Measurements from ENCODE around the gene ZFHX2.
A peak's percentile ranks its signal among the peaks of the same experiment; 100 is the strongest.
"Not testable (repeated sequence)": the region's sequence is repeated elsewhere in the genome, so short reads cannot be mapped to it uniquely, and the experiment has no call there.

ZFHX2 gene

DNA sequence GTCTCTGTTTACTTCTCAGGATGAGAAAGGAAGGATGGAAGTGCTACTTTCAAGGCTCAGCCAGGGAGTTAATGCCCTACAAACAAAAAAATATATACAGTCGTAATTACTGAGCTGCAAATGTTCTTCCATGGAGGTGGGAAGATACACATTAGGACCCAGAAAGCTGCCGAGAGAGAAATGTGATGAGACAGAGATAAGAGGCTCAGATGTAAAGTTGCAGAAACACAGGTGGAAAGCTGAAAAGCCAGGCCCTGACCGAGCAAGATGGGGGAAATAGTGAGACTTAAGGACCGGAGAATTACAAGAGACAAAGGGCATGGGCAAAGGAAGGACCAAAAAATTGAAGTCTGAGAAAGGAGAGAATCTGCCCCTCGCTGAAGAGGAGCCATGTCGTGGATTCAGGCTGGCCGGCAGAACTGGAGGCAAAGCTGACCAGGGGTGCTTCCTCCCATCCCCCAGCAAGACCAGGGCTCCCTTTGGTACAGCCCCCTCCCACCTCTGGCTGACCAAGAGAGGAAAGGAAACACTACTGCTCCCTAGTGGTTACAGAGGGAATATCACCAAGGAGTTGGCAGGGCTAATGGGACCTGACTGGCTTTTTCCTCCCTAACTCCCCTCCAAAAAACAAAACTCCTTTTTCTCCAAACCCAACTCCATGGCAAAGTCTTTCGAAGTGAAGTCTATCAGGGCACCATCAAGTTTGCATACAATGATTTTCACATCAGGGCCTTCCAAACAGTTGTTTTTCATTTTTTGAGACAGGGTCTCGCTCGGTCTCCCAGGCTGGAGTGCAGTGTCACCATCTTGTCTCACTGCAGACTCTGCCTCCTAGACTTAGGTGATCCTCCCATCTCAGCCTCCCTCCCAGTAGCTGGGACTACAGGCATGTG lies 12.1 kb downstream of the ZFHX2 start:
- peak; percentile 56 to 86 for DNase-seq

DNA sequence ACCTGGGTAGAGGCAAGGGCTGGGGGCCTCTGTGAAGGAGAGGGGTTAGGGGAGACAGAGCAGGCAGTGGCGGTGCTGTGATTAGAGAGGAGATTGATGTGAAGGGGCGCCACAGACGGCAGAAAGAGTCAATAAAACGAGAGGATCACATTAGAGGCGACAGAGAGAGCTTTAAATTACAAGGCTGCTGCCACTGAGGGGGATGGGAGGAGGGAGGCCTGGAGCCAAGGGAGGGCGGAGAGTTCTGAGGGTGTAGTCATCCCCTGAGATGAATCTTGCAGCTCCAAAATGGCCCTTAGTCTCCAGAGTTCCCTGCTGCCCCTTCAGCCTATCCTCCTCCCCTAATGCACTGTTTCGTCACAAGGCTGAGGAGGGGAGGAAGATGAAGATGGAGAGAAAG lies 12.8 kb downstream of the ZFHX2 start:
- DNase-seq: peak; percentile 57 to 84

- DNase-seq: peak; percentile 75 to 87
These were observed 13.4 kb downstream of the ZFHX2 start for GRCh38 chr14:23538050-23538718.

- DNase-seq: peak; percentile 92 to 95
These were observed 14.1 kb downstream of the ZFHX2 start for GRCh38 chr14:23537351-23538049.

GRCh38 chr14:23536906-23537305 lies 14.7 kb downstream of the ZFHX2 start:
- DNase-seq: not testable (repeated sequence)

- no peak for DNase-seq
These were observed 15.1 kb downstream of the ZFHX2 start for GRCh38 chr14:23536494-23536893.

DNA sequence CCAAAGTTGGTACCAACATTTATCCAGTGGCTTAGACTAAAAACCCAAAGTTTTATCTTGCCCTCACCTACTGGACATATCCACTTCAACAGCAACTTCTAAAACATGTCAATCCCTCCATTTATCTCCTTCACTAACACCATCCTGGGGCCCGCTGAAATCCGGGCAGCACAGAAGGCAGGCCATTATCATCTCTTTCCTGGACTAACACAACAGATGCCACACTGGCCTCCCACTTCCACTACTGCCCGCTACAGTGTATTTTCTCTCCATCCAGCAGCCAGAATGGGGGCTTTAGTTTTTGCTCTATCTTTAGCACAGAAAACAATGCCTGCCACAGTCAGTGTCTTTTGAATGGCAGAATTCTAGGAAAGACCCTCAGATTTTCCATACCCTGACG lies 15.6 kb downstream of the ZFHX2 start:
- no peak for DNase-seq

DNA sequence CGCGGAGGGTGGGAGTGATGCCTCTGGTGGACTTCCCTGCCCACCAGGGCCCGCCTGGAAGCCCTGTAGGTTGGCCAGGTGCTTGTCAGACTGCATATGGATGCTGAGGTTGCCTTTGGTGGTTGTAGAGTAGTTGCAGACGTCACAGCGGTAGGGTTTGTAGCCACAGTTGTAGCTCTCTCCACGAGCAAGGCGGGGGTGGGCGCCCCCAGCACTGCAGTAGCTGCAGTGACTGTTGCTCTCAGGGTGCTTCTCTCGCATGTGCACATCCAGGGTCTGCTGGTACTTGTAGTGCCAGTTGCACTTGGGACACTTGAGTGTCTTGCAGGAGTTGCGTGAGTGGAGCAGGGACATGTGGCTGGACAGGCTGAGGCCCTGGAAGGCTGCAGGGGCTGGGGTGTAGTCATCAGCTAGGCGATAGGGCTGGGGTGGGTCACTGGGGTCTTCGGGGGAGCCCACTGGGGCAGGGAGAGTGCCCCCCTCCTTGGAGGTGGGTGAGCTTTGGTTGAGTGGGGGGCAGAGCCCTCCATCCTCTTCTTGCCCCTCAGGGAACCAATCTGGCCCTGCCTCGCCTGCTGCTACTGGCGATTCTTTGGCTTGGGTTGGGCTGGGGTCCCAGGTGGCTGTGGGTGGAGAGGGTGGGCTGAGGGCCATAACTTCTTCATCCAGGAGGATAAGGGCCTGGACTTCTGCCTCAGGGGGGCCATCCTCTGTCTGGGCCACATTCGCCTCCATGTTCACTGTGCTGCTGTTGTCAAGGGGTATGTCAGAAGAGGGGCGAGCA lies 17.7 kb downstream of the ZFHX2 start:
- DNase-seq: no peak

DNA sequence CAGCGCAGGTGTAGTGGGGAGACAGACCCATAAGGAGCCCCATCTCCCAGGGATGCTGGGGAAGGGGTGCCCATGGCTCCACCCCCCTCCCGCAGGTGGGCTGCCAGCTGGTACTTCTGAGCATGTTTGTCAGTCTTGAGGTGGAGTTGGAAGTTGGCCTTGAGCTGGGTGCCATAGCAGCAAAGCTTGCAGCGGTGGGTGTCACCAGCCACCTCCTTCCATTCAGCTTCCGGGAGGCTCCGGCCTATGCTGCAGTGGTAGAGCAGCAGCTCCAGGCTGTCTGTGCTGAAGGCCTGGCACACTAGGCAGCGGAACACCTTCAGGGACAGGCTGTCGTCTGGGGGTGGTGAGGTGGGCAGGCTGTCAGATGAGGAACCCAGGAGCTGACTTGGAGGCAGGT lies 18.9 kb downstream of the ZFHX2 start:
- no peak for DNase-seq

- DNase-seq: no peak
These were observed 20.2 kb downstream of the ZFHX2 start for GRCh38 chr14:23531391-23531790.

GRCh38 chr14:23530375-23531055 lies 21.1 kb downstream of the ZFHX2 start:
- no peak for DNase-seq

DNA sequence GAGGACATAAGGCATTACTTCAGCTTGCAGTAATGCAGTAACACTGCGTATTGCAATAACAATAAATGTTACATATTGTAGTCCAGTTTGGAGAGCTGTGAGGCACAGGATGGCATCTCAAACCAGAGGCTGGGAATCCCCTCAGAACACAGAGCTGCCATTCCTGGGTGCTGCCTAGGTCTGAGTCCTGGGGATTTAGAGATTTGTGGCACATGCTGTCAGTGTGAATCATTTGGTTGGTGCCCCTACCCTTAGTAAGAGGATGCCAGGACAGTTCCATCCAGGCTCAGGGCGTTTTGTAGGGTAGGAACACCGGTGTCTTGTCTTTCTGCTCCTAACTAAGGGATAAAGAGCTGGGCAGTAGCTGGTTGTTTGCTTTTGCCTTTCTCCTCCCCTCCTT lies 22.5 kb downstream of the ZFHX2 start:
- no peak for DNase-seq

GRCh38 chr14:23528555-23528954 lies 23.0 kb downstream of the ZFHX2 start:
- DNase-seq: no peak

- DNase-seq: no peak
These were observed 26.0 kb downstream of the ZFHX2 start for GRCh38 chr14:23525611-23526010.

- no peak for DNase-seq
These were observed 26.6 kb downstream of the ZFHX2 start for GRCh38 chr14:23524954-23525353.

GRCh38 chr14:23523229-23524016 lies 28.1 kb downstream of the ZFHX2 start:
- no peak for DNase-seq

DNA sequence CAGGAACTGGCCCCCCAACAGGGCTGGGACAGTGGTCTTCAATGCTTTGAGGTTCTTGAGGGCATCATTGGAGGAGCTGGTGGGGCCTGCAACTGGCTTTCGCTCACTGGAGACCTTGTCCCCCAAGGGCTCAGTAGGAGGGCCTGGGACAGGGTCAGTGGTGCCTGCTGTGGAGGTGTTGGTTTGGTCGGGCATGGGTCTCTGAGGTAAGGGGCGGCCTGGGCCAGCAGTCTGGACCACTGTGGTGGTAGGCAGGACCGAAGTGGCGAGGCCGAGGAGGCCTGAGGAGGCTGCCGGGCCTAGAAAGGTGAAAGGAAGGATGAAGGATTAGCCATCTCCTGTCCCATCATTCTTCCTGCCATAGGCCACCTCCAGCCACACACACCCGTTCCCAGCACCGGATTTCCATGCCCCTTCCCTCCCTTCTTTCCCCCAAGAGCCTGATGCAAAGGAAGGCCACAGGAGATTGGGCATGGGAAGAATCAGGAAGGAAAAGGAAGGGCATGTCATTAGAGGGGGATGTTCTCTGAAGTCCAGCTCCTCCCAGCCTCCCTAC lies 28.8 kb downstream of the ZFHX2 start:
- no peak for DNase-seq

- no peak for DNase-seq
These were observed 29.6 kb downstream of the ZFHX2 start for GRCh38 chr14:23521785-23522640.

DNA sequence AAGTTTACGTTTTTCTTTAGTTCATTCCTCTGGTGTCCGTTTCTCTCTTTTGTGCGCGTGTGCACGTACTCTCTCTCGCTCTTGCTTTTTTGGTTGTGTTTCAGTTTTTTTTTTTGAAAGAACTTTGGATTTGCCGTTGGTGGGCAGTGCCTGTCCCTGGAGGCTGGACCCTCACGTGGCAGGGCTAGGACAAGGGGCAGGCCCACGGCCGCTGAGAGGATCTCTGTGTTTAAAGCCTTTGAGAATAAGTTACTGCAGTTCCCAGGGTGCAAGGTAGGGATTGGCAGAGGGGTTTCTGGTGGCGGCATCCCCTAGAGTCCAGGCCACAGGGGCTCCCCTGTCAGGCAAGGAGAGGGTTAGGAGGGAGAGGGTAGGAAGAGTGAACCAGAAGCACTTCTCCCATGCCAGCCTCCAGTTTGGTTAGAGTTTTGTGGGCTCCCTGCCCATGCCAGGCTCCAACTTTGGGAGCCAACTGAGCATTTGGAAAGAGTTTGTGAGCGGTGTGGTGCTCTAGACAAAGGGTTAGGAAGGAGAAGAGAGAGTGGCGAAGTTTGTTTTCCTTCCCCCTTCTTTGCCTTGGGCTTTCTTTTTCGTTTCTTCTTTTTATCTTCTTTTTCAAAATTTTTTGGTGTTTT lies 30.5 kb downstream of the ZFHX2 start:
- DNase-seq: no peak

DNA sequence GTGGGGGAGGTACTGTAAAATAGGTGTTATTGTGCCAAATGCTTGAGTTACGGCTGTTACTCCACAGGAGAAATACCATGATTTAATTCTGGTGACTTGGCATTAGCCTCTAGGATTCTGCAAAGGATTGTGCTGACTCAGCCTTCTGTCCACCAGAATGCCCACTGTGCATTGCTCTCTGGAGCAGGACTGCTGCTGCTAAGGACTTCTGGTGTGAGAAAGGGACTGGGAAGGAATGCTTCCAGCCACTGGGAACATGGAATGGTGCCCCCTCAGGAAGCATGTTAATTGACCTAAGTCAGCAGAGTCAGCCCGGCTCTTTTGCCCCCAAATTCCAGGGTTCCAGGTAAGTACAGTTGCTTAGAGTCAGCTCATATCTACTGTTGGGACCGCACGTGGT lies 32.9 kb downstream of the ZFHX2 start:
- no peak for DNase-seq

All from NCI-H526 (cell line).